ENCODE results near the gene C1GALT1.

C1GALT1 gene

DNA sequence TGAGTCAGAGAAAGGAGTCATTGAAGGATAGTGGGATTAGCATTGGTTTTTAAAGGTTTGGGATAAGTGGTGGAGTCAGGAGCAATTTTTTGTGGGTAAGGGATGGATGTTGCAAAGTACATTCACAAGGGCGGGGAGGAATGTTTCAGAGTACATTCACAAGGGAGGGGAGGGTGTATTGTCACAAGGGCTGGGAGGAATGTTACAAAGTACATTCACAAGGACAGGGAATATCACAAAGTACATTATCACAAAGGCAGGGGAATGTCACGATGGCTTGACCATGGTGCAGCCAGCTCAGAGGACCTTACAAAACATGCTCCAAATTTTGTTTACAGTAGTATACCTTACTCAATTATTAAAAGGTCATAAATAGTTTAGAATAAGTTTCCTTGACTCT lies 30.3 kb downstream of the C1GALT1 start:
- peaks cover 63% of the 10 kb centered on the region for H3K79me2 ChIP-seq (ENCODE audit: insufficient read depth, low read length)
- no peaks in the 10 kb centered on the region for H3K4me1 ChIP-seq (ENCODE audit: insufficient read depth, low read length)
- H4K20me1 ChIP-seq (ENCODE audit: insufficient read depth, low read length), result peaks cover 25% of the 10 kb centered on the region
- no peaks in the 10 kb centered on the region for H3K27me3 ChIP-seq (ENCODE audit: insufficient read depth, low read length, poor library complexity)
- ATAC-seq (ENCODE audit: insufficient read depth, low read depth), result no peak
- H3K9ac ChIP-seq (ENCODE audit: low read depth, low read length), result no peak overlapping the region
- DNase-seq, result no peak
- H3K4me2 ChIP-seq (ENCODE audit: insufficient read depth, low read length), result no peak overlapping the region
- TF ChIP-seq CTCF (IDR thresholded peaks at IDR 0.05; ENCODE audit: borderline replicate concordance, extremely low read depth, low read length, poor library complexity, severe bottlenecking), result no peak
- TF ChIP-seq EZH2 (IDR thresholded peaks at IDR 0.05; ENCODE audit: borderline replicate concordance, low read depth, low read length, severe bottlenecking), result no peak
- no peak overlapping the region for H2AFZ ChIP-seq (ENCODE audit: low read depth, low read length)
- peaks cover 25% of the 10 kb centered on the region for H3K36me3 ChIP-seq (ENCODE audit: insufficient read depth, low read length)
- H3K27ac ChIP-seq (ENCODE audit: low read length), result no peak overlapping the region
- H3K4me3 ChIP-seq (ENCODE audit: low read depth in 1 of 2, low read length in 2 of 2), result no peak overlapping the region
- no peaks in the 10 kb centered on the region for H3K9me3 ChIP-seq (ENCODE audit: insufficient read depth, low read length, severe bottlenecking)

DNA sequence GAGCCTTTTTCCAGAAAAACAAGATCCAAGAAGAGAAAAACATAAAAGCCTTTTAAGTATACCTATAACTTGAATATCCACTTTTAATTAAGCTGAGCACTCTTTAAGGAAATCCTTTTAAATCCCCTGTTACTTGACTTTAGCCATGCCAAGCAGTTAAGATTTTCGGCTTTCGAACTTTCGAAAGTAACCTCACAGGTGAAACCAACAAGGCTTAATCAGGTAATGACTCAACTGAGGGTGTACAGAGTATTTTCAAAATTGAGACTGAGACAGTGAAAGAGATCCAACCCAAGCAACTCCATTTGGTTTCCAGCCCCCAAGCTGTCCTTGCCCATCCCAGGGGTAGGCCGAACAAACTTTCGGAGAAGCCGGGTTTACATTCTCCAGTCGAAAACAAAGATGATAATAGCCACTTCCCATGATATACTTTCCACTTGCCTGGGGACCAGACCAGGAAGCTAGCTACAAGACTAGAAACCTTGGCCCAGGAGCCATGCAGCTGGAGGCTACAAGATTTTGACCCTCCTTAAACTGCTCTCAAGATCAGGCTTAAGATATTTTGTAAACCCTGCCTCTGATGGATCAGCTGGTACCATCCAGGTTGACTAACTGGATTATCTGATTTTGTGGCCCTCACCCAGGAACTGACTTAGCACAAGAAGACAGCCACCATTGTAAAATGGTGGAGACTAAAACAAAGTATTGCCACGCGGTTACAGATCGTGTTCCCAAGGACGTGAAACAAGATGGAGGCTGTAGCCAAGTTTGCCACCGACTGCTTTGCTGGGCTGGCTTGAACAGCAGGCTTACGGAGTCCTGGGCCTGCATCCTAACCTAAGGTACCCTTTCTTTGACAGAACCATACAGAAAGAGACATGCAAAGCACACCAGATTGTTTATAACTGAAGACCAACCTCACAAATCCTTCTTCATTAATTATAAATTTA lies 32.3 kb downstream of the C1GALT1 start:
- peaks cover 43% of the 10 kb centered on the region for H3K79me2 ChIP-seq (ENCODE audit: insufficient read depth, low read length)
- no peak overlapping the region for H3K27ac ChIP-seq (ENCODE audit: low read length)
- no peak overlapping the region for H3K4me3 ChIP-seq (ENCODE audit: low read depth in 1 of 2, low read length in 2 of 2)
- peaks cover 20% of the 10 kb centered on the region for H3K36me3 ChIP-seq (ENCODE audit: insufficient read depth, low read length)
- H3K4me2 ChIP-seq (ENCODE audit: insufficient read depth, low read length), result no peak overlapping the region
- no peak overlapping the region for H3K9ac ChIP-seq (ENCODE audit: low read depth, low read length)
- no peaks in the 10 kb centered on the region for H3K27me3 ChIP-seq (ENCODE audit: insufficient read depth, low read length, poor library complexity)
- H4K20me1 ChIP-seq (ENCODE audit: insufficient read depth, low read length), result peaks cover 18% of the 10 kb centered on the region
- TF ChIP-seq CTCF (IDR thresholded peaks at IDR 0.05; ENCODE audit: borderline replicate concordance, extremely low read depth, low read length, poor library complexity, severe bottlenecking) (no peak), EZH2 (IDR thresholded peaks at IDR 0.05; ENCODE audit: borderline replicate concordance, low read depth, low read length, severe bottlenecking) (no peak)
- DNase-seq, result no peak
- H3K9me3 ChIP-seq (ENCODE audit: insufficient read depth, low read length, severe bottlenecking), result no peaks in the 10 kb centered on the region
- no peak for ATAC-seq (ENCODE audit: insufficient read depth, low read depth)
- H2AFZ ChIP-seq (ENCODE audit: low read depth, low read length), result no peak overlapping the region
- H3K4me1 ChIP-seq (ENCODE audit: insufficient read depth, low read length), result no peaks in the 10 kb centered on the region

- peaks cover 35% of the 10 kb centered on the region for H3K79me2 ChIP-seq (ENCODE audit: insufficient read depth, low read length)
- H3K27ac ChIP-seq (ENCODE audit: low read length), result no peak overlapping the region
- H2AFZ ChIP-seq (ENCODE audit: low read depth, low read length), result no peak overlapping the region
- H3K4me3 ChIP-seq (ENCODE audit: low read depth in 1 of 2, low read length in 2 of 2), result no peak overlapping the region
- H3K4me1 ChIP-seq (ENCODE audit: insufficient read depth, low read length), result no peaks in the 10 kb centered on the region
- no peak overlapping the region for H3K4me2 ChIP-seq (ENCODE audit: insufficient read depth, low read length)
- no peak for TF ChIP-seq EZH2 (IDR thresholded peaks at IDR 0.05; ENCODE audit: borderline replicate concordance, low read depth, low read length, severe bottlenecking)
- TF ChIP-seq CTCF (IDR thresholded peaks at IDR 0.05; ENCODE audit: borderline replicate concordance, extremely low read depth, low read length, poor library complexity, severe bottlenecking), result no peak
- H4K20me1 ChIP-seq (ENCODE audit: insufficient read depth, low read length), result peaks cover 15% of the 10 kb centered on the region
- no peaks in the 10 kb centered on the region for H3K9me3 ChIP-seq (ENCODE audit: insufficient read depth, low read length, severe bottlenecking)
- H3K27me3 ChIP-seq (ENCODE audit: insufficient read depth, low read length, poor library complexity), result no peaks in the 10 kb centered on the region
- ATAC-seq (ENCODE audit: insufficient read depth, low read depth) (no peak), DNase-seq (no peak)
- no peak overlapping the region for H3K9ac ChIP-seq (ENCODE audit: low read depth, low read length)
- H3K36me3 ChIP-seq (ENCODE audit: insufficient read depth, low read length), result peaks cover 20% of the 10 kb centered on the region
Measured at GRCh38 chr7:7216279-7216678, 33.9 kb downstream of the C1GALT1 start.
